Inflammatory macrophage treated with lipopolysaccharide for 4 hours (primary cell): ENCODE measurements around the gene COBLL1.
A peak's percentile ranks its signal among the peaks of the same experiment; 100 is the strongest.

Experiments used
- DNase-seq: peaks from one replicate; pipeline ENCODE4 v3.0.0-alpha.2; 2020

COBLL1 gene

DNA sequence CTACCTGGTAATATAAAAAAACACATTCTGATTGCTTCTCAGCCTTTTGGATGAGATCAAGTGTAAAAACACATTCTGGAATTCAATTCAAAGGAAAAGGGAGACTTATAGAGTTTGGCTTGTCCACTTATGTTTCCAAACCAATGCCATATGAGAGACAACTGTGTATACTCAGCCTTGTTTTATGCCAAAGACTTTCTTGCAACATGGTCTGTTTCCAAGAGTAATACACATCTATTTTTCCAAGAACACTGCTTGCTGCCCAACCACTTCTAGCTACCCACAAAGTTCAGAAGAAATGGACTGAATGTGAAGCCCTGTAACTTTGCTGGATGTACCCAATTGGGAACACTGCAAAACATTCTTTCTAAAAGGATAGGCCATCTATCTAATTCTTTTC lies 172.3 kb downstream of the COBLL1 start:
- DNase-seq: no peak

DNA sequence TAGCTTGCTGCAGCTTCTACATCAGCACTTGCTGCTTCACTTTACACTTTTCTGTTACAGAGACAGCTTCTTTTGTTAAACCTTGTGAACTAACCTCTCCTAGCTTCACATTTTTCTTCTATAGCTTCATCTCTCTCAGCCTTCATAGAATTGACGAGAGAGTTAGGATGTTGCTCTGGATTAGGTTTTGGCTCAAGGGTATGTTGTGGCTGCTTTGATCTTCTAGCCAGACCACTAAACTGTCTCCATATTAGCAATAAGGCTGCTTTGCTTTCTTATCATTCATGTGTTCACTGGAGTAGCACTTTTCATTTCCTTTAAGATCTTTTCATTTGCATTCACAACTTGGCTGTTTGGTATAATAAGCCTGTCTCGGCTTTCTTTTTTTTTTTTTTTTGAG lies 174.1 kb downstream of the COBLL1 start:
- DNase-seq: no peak

DNA sequence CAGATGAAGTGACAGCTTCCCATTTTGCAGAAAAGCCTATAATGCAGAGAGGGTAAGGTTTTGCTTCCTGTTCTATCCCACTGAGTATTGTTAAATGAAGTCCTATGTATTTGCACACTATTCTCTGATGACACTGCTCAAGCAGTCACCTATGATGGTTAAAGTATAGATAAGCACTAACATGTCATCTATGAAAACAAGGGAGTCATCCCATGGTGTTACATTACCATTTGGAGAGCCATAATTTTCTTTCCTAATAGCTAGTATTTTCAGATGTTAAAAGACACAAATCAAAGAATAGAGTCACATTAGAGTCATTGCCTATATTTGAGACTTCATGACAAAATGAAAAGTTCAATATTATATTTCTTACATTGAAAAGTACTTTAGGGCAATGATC lies 177.6 kb downstream of the COBLL1 start:
- DNase-seq: no peak

GRCh38 chr2:164662868-164663631 lies 178.6 kb downstream of the COBLL1 start:
- DNase-seq: no peak

GRCh38 chr2:164662066-164662465 lies 179.6 kb downstream of the COBLL1 start:
- DNase-seq: no peak

- DNase-seq: peak; percentile 23
These were observed 180.3 kb downstream of the COBLL1 start for GRCh38 chr2:164661349-164661748.

- no peak for DNase-seq
These were observed 184.5 kb downstream of the COBLL1 start for GRCh38 chr2:164657129-164657528.

- no peak for DNase-seq
These were observed 185.9 kb downstream of the COBLL1 start for GRCh38 chr2:164655750-164656149.

DNA sequence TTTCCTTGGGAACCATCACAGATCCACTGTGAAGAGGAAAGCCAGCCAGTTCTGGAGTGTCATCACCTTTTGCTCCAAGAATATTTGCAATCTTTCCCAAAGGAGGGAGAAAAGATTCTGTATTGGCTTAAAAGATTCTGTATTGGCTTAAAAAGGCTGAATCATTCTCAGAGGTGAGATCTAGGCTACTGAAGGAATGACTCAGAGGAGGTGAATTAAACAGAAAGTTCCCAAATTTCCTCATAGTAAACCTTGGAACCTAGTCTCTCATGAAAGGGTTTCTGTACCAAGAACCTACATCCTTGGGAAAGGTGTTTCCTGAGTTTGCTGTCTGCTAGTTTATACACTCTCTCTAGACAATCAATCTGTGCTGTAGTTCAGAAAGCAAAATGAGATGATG lies 186.3 kb downstream of the COBLL1 start:
- no peak for DNase-seq

DNA sequence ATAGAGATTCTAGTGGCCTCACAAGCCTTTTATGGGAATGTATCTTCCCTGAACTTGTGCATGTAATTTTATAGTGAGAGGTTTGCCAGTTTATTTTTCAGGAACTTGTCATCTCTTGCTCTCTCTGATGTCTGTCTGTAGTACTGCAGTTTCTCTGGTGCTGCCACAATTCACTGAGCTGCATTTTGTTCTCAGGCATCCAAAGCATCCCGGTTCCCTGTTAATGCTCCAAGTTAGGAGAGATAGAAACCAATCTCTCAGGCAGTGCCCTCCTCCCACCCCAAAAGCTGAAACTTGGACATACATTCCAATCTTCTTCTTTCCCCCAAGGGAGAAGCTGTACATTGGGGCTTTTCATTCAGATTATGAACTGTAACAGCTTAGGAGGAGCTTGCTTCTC lies 190.3 kb downstream of the COBLL1 start:
- DNase-seq: no peak

DNA sequence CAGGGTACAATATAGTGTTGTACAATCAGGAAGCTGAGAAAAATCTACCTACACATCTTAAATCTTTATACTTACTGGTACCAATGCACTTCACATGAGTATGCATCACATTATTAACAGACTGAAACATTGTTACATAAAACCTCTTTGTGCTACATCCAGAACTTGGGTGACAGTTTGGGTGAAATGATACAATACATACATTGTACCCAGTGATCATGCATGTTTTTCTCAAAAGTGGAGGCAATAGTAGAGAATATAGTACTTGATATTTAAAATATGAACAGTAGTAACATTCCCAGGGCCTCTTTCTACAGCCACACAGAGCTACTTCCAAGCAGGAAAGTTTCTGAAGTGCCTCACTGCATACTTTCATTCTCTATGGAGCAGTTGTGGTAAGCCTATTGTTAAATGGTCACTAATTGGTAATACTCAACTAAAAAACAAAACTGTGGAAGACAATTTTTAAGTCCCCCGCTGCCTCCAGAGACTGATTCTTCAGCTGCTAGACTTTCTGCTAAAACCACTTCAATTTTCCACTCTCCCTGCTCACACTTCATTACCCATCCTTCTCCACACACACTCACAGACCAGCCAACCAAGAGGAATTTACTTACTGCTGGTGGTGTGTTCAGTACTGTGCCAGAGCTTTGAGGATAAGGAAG lies 197.5 kb downstream of the COBLL1 start:
- no peak for DNase-seq

- DNase-seq: no peak
These were observed 198.6 kb downstream of the COBLL1 start for GRCh38 chr2:164642946-164643555.

GRCh38 chr2:164642268-164642667 lies 199.4 kb downstream of the COBLL1 start:
- DNase-seq: no peak
